Pancreas (tissue), 10 donors: ENCODE measurements around the gene CTDP1. TPM values are rescaled to one million over a fixed set of nuclear protein-coding genes. Genes with fewer than 3 reads are reported as not detected.

Experiments used
- ATAC-seq, 4 donors: fragments of 200-7000 bp; cut with Tn5 transposase; one replicate each; pipeline versions ENCODE4 v1.8.0 to v1.9.1; 2020; ENCODE audit warnings: mild to moderate bottlenecking in 4 of 4, moderate library complexity in 4 of 4
- DNase-seq, 6 donors: peaks; one replicate each; pipeline ENCODE4 v3.0.0-alpha.2; 2020
- FAIRE-seq: peaks from 2 replicates; lab custom pipeline; 2012; peaks lifted over from hg19 to GRCh38; lab: Jason Lieb, UNC
- H3K27ac ChIP-seq, 4 donors: fragments of 200-600 bp; sonication (generic); 1 replicate in 3 of 4; 2 replicates in 1 of 4; pipeline versions ENCODE4 v1.5.0 to v1.8.0; 2020
- H3K27me3 ChIP-seq, 4 donors: fragments of 200-600 bp; one replicate each; pipeline ENCODE4 v1.8.0; 2021
- H3K36me3 ChIP-seq, 3 donors: fragments of 200-600 bp; sonication (generic) in 1 of 3; one replicate each; pipeline versions ENCODE4 v1.5.0 to v1.8.0; 2020 to 2021
- H3K4me1 ChIP-seq, 3 donors: fragments of 200-600 bp; one replicate each; pipeline ENCODE4 v1.8.0; 2021
- H3K4me3 ChIP-seq, 4 donors: fragments of 200-600 bp; sonication (generic) in 2 of 4; one replicate each; pipeline versions ENCODE4 v1.5.0 to v1.8.0; 2020 to 2021
- H3K9me3 ChIP-seq, 4 donors: fragments of 200-600 bp; one replicate each; pipeline ENCODE4 v1.8.0; 2021
- WGBS, 2 donors: extraction: QIAGEN DNeasy Blood & Tissue Kit; methylation state at CpG; one replicate each; pipeline ENCODE4 v1.1.7; 2013; 5-methylcytosine and 5-hydroxymethylcytosine counted together
- intact Hi-C, 3 donors: fragments of 100-400 bp; cut with DNase I; formaldehyde crosslinking; loops; one replicate each; pipeline versions ENCODE4 v1.11.1 to v1.14.2; 2022
- polyA plus RNA-seq, 2 donors: library from polyadenylated mRNA; stranded (reverse); fragments of 200-250 nt; gene quantifications; one replicate each; pipeline ENCODE4 v1.2.3, GENCODE V29; 2013
- total RNA-seq, 6 donors: library from RNA; stranded (reverse); fragmentation: NEBNext Ultra II Directional in 4 of 6; extraction: Animal tissue kit (Norgen Biotek cat#: 25700) in 4 of 6; gene quantifications; one replicate each; pipeline versions ENCODE4 v1.2.1 to v1.2.4, GENCODE V29; 2021 to 2023
- TF ChIP-seq, protein P1 (sequence below), 4 donors: fragments of 200-600 bp; sonication (generic) in 3 of 4; IDR thresholded peaks; one replicate each; pipeline versions ENCODE4 v1.5.0 to v1.8.0; 2021; ENCODE audit warnings: antibody characterized with exemption in 4 of 4
- donor health status: healthy with polysubstance abuse.
- donor health status: DM: no; HTN: no; CAD: no; lungs with moderate emphysema.
- donor health status: DM: no; HTN: no; CAD: no.
- donor health status: control.
- donor health status: control.
- donor health status: Bipolar disorder and iron deficiency.
- donor health status: DM: yes; HTN: yes; CAD: no.
- donor health status: DM: no; HTN: no; CAD: no.
- donor health status: DM: no; HTN: no; CAD: no.
- donor health status: DM: yes; HTN: yes; CAD: no.

The CTDP1 gene
- total and polyA plus RNA-seq, 8 donors = 9.8 to 14.4 (median 10.5) TPM

DNA sequence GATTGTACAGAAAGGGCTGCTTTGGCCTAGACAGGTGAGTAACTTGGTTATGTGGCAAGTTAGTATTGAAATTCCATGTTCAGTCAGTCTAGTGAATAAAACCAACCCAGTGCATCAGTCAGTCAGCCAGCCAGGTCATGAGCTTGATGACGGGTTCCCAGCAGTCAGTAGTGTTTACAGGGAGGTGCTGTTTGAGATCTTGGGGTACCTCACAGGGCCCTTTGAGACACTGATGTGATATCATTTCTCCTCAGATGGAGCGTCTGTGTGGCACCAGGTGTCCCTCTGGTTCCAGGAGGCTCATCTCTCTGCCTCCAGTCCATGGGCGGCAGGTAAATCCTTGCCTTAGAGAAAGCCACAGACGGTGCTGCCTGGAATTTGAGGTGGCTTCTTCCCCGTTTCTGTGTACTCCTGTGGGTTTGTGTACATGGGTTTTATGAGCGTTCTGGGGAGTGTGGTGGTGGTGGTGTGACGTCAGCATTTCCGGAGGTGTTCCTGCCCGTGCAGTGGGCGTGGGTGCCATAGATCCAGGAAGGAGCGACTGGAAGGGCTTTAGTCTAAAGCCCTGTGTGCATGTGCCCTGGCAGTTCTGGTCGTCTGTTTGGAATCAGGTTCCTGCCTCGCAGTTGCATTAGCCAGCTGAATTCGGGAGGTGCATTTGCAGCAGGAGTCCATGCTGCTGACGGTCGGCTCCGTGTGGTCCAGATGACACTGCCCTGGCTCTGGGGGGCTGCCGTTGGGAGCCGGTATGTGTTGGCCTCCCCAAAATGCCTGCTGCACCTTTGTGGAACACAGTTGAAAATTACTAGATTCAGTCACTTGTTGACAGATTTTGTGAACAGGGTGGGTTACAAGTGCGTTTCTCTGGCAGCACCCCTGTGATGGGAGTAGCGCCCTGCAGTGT lies 2.1 kb downstream of the CTDP1 start:
- Histone ChIP-seq H3K4me3 (peak overlapping the region in 1 of 4 donors; percentile 99), H3K4me1 (peaks cover 6 to 34% (median 14%) of the 10 kb centered on the region in 3 donors), H3K9me3 (no peaks in the 10 kb centered on the region), H3K27me3 (no peaks in the 10 kb centered on the region), H3K27ac (no peak overlapping the region), H3K36me3 (no peaks in the 10 kb centered on the region)
- ATAC-seq (no peak), DNase-seq (no peak), FAIRE-seq (no peak)
- TF ChIP-seq, protein P1, sequence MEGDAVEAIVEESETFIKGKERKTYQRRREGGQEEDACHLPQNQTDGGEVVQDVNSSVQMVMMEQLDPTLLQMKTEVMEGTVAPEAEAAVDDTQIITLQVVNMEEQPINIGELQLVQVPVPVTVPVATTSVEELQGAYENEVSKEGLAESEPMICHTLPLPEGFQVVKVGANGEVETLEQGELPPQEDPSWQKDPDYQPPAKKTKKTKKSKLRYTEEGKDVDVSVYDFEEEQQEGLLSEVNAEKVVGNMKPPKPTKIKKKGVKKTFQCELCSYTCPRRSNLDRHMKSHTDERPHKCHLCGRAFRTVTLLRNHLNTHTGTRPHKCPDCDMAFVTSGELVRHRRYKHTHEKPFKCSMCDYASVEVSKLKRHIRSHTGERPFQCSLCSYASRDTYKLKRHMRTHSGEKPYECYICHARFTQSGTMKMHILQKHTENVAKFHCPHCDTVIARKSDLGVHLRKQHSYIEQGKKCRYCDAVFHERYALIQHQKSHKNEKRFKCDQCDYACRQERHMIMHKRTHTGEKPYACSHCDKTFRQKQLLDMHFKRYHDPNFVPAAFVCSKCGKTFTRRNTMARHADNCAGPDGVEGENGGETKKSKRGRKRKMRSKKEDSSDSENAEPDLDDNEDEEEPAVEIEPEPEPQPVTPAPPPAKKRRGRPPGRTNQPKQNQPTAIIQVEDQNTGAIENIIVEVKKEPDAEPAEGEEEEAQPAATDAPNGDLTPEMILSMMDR (IDR thresholded peaks at IDR 0.05) = no peak
- intact Hi-C loops = no loop called here
- WGBS, 2 donors = 82 to 92% methylated on average over 21 of the region's 21 CpGs

DNA sequence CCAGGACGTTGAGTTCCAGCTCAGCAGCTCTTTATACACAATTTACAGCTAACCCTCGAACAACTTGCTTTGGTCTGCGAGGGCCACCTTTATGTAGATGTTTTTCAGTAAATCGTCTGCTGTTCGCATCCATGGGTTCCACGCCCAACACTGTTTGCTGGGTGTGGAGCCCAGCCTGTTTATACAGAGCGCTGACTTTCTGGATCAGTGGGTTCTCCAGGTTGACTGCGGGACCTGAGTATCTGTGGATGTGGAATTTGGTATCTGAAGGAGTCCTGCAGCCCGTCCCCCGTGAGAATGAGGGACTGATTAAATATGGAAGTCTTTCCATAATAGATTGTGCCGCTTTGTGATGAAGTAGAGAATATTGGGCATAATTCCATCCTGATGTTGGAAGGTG lies 2.9 kb downstream of the CTDP1 start:
- ATAC-seq (no peak), DNase-seq (no peak), FAIRE-seq (no peak)
- no peak overlapping the region for H3K27ac ChIP-seq
- H3K27me3 ChIP-seq = no peaks in the 10 kb centered on the region
- H3K4me3 ChIP-seq = no peak overlapping the region
- WGBS, 2 donors = 84 to 86% methylated on average over 11 of the region's 11 CpGs
- H3K9me3 ChIP-seq = no peaks in the 10 kb centered on the region
- H3K4me1 ChIP-seq = peaks cover 6 to 28% (median 8%) of the 10 kb centered on the region in 3 donors
- H3K36me3 ChIP-seq = no peaks in the 10 kb centered on the region
- TF ChIP-seq, protein P1 (IDR thresholded peaks at IDR 0.05) = no peak
- intact Hi-C loops = no loop called here

DNA sequence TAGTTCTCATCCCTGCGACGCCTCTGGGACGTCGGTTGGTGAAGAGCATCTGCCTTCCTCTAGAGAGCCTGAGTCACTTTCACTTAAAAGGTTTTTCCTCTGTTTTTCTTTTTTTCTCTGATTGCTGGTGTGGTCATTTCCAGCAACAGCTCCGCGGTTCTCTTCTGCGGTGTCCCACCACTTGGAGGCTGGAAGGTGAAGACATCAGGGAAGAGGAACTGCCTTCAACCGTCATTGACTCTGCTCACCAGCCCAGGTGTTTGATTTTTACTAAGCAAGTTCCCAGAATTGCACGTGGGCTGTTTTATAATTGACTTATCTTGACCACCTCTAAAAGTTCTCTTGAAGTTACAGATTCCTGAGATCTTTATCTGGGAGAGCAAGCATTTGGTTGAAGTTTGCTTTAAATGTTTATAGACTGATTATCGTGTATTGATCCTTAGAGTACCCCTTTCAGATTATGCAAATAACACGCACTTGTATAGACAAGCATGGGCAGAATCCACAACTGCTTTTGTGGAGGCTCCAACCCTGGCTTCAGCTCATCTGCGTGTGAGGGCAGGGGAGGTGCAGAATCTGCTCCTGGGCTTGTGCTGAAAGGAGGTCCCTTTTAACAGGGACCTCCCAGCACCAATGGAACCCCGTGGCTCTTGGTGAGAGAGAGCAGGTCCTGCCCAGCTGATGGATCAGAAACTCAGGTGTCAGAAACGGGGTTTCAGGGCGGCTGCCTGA lies 3.5 kb downstream of the CTDP1 start:
- Histone ChIP-seq H3K27me3 (no peaks in the 10 kb centered on the region), H3K4me1 (peaks cover 6 to 25% (median 8%) of the 10 kb centered on the region in 3 donors), H3K36me3 (no peaks in the 10 kb centered on the region), H3K9me3 (no peaks in the 10 kb centered on the region), H3K27ac (no peak overlapping the region), H3K4me3 (no peak overlapping the region)
- DNase-seq = no peak
- no peak for FAIRE-seq
- WGBS, 2 donors = 59 to 67% methylated on average over 15 of the region's 15 CpGs
- TF ChIP-seq, protein P1 (IDR thresholded peaks at IDR 0.05) = no peak
- ATAC-seq = no peak
- intact Hi-C loops = no loop called here

DNA sequence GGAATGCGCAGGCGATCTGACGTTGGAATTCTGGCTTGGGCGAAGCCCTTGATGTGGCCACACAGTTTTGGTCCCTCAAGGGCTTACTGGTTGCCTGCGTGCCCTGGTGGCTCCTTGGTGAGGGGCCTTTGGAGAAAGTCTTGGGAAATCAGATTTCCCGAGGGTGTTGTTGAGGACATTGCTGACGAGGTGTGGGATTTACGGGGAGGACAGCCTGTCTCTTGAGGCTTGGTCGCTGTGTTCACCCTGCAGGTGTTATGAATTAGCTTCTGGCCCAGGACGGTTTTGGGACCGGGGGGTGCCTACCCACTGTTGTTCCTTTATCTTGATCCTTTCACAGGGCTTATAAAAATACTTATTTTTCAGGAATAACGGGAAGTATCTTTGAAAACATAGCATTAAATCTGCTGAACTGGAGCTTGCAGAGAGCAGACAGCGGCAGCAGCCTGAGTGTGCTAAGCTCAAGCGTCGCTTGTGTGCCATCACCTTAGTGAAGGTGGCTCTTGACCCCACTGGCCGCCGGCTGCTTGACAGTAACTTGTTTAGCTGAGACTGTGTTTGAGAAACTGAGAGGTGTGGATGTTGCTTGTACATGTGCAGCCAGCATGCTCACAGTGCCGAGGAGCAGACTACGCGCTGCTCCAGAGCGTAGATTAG lies 4.2 kb downstream of the CTDP1 start:
- no peaks in the 10 kb centered on the region for H3K27me3 ChIP-seq
- WGBS, 2 donors = 88 to 91% methylated on average over 21 of the region's 21 CpGs
- H3K4me3 ChIP-seq = no peak overlapping the region
- TF ChIP-seq, protein P1 (IDR thresholded peaks at IDR 0.05) = no peak
- FAIRE-seq (no peak), DNase-seq (no peak), ATAC-seq (no peak)
- no peak overlapping the region for H3K27ac ChIP-seq
- no peaks in the 10 kb centered on the region for H3K9me3 ChIP-seq
- H3K4me1 ChIP-seq = peaks cover 6 to 22% (median 8%) of the 10 kb centered on the region in 3 donors
- intact Hi-C loops = no loop called here
- H3K36me3 ChIP-seq = no peaks in the 10 kb centered on the region
